OCI-LY1 (cell line): Measurements from ENCODE around the gene IFNA21.

Experiments
- H2AFZ ChIP-seq: fragments of 200-600 bp; sonication (generic), shearing (Covaris generic); 2 replicates; pipeline ENCODE4 v1.6.0; 2014; ENCODE audit warnings: antibody characterized with exemption, mild to moderate bottlenecking, low read length
- H3F3A ChIP-seq: fragments of 200-600 bp; sonication (generic), shearing (Covaris generic); 2 replicates; pipeline ENCODE4 v1.6.0; 2014; ENCODE audit warnings: mild to moderate bottlenecking, antibody characterized with exemption, low read length, moderate library complexity; ENCODE audit not compliant: insufficient read depth
- H3K27ac ChIP-seq: fragments of 200-600 bp; sonication (generic); 2 replicates; pipeline ENCODE4 v1.5.1; 2014; ENCODE audit warnings: low read length, mixed run types, mild to moderate bottlenecking, low read depth; ENCODE audit not compliant: poor library complexity, severe bottlenecking
- H3K27me3 ChIP-seq: fragments of 200-600 bp; sonication (generic); 2 replicates; pipeline ENCODE4 v1.6.0; 2014; ENCODE audit warnings: antibody characterized with exemption, mild to moderate bottlenecking, low read length, moderate library complexity; ENCODE audit not compliant: insufficient read depth
- H3K36me3 ChIP-seq: fragments of 200-600 bp; sonication (generic); 2 replicates; pipeline ENCODE4 v1.6.1; 2014; ENCODE audit warnings: mild to moderate bottlenecking, antibody characterized with exemption, low read length, moderate library complexity, mixed read lengths; ENCODE audit not compliant: insufficient read depth
- H3K4me1 ChIP-seq: fragments of 200-600 bp; sonication (generic); 2 replicates; pipeline ENCODE4 v1.5.1; 2014; ENCODE audit warnings: mild to moderate bottlenecking, low read length, moderate library complexity; ENCODE audit not compliant: insufficient read depth, severe bottlenecking
- H3K4me2 ChIP-seq: fragments of 200-600 bp; sonication (generic), shearing (Covaris generic); 2 replicates; pipeline ENCODE4 v1.6.1; 2014; ENCODE audit warnings: low read length
- H3K4me3 ChIP-seq: fragments of 200-600 bp; sonication (generic); 2 replicates; pipeline ENCODE4 v1.5.1; 2014; ENCODE audit warnings: low read length, low read depth, mild to moderate bottlenecking, mixed read lengths; ENCODE audit not compliant: poor library complexity, severe bottlenecking
- H3K79me2 ChIP-seq: fragments of 200-600 bp; shearing (Covaris generic); 2 replicates; pipeline ENCODE4 v1.6.1; 2016; ENCODE audit warnings: mixed run types, low read length, mixed read lengths; ENCODE audit not compliant: insufficient read depth
- H3K9ac ChIP-seq: fragments of 200-600 bp; sonication (generic), shearing (Covaris generic); 2 replicates; pipeline ENCODE4 v1.6.1; 2014; ENCODE audit warnings: mild to moderate bottlenecking, low read length, mixed read lengths
- H3K9me2 ChIP-seq: fragments of 200-600 bp; sonication (generic), shearing (Covaris generic); 2 replicates; pipeline ENCODE4 v1.6.1; 2014; ENCODE audit warnings: low read depth, mild to moderate bottlenecking, low read length, mixed read lengths
- H3K9me3 ChIP-seq: fragments of 200-600 bp; shearing (Covaris generic); 2 replicates; pipeline ENCODE4 v1.6.1; 2014; ENCODE audit warnings: low read length, mixed read lengths
- H4K20me1 ChIP-seq: fragments of 200-600 bp; sonication (generic), shearing (Covaris generic); 2 replicates; pipeline ENCODE4 v1.6.0; 2016; ENCODE audit warnings: mild to moderate bottlenecking, low read length; ENCODE audit not compliant: insufficient read depth
- EZH2 ChIP-seq: fragments of 200-600 bp; sonication (generic), shearing (Covaris generic); IDR thresholded peaks from 2 replicates; pipeline ENCODE4 v1.8.0; 2017; ENCODE audit warnings: borderline replicate concordance, mixed run types, mild to moderate bottlenecking, antibody characterized with exemption, low read length, moderate library complexity, mixed read lengths
- TF ChIP-seq, protein P1 (sequence below): fragments of 200-600 bp; sonication (generic), shearing (Covaris generic); IDR thresholded peaks from 2 replicates; pipeline ENCODE4 v1.5.1; 2017; ENCODE audit warnings: mild to moderate bottlenecking, antibody characterized with exemption, low read length, moderate library complexity, mixed read lengths

IFNA21 gene

DNA sequence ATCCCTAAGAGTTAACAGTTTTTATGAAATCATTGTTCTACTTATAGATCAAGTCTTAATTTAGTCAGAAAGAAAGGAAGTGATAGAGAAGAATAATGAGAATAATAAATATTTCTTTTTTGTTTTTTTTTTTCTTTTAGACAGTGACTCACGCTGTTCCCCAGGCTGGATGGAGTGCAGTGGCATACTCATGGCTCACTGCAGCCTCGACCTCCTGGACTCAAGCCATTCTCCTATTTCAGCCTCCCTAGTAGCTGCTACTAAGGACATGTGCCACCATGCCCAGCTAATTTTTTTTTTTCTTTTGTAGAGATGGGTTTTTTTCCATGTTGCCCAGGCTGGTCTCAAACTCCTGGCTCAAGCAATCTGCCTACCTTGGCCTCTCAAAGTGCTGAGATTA is 11.0 kb downstream of the IFNA21 start:
- no peaks in the 10 kb centered on the region for H3K9me3 ChIP-seq
- no peaks in the 10 kb centered on the region for H3F3A ChIP-seq
- H3K36me3 ChIP-seq = no peaks in the 10 kb centered on the region
- H3K4me3 ChIP-seq = no peak overlapping the region
- no peaks in the 10 kb centered on the region for H3K27me3 ChIP-seq
- no peak overlapping the region for H3K4me2 ChIP-seq
- H3K79me2 ChIP-seq = no peaks in the 10 kb centered on the region
- H3K9me2 ChIP-seq = no peaks in the 10 kb centered on the region
- no peak overlapping the region for H3K27ac ChIP-seq
- H4K20me1 ChIP-seq = no peaks in the 10 kb centered on the region
- no peaks in the 10 kb centered on the region for H3K4me1 ChIP-seq
- H3K9ac ChIP-seq = no peak overlapping the region
- TF ChIP-seq EZH2 = no peak
- TF ChIP-seq, protein P1, sequence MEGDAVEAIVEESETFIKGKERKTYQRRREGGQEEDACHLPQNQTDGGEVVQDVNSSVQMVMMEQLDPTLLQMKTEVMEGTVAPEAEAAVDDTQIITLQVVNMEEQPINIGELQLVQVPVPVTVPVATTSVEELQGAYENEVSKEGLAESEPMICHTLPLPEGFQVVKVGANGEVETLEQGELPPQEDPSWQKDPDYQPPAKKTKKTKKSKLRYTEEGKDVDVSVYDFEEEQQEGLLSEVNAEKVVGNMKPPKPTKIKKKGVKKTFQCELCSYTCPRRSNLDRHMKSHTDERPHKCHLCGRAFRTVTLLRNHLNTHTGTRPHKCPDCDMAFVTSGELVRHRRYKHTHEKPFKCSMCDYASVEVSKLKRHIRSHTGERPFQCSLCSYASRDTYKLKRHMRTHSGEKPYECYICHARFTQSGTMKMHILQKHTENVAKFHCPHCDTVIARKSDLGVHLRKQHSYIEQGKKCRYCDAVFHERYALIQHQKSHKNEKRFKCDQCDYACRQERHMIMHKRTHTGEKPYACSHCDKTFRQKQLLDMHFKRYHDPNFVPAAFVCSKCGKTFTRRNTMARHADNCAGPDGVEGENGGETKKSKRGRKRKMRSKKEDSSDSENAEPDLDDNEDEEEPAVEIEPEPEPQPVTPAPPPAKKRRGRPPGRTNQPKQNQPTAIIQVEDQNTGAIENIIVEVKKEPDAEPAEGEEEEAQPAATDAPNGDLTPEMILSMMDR = no peak
- H2AFZ ChIP-seq = no peak overlapping the region

DNA sequence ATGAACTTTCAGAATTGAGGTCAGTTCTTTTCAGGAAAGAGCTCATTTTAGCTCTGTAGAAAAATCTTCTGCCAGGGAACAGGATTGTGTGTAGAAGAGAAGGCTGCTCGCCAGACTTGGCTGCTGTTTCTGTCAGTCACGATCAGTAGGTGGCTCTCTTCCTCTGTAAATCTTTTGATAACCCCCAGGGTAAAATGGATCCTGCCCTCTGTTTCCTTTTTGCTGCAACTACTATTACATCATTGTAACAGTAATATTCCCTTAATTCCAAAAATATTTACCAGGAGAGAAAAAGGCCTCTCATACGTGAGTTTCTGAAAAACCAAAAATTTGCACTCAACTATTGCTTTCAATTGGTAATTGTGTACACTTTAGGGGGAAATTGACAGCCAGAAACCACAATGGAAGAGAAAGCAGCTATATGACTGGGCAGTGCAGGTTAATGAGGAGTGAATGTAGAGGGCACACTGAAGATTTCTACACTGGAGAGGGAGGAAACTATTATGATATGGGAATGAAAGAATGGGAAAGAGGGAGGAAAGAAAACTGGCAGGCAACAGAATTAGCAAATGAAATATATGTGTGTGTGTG is 12.3 kb downstream of the IFNA21 start:
- no peak overlapping the region for H3K27ac ChIP-seq
- H3K9me2 ChIP-seq = no peaks in the 10 kb centered on the region
- no peaks in the 10 kb centered on the region for H3K9me3 ChIP-seq
- H3K9ac ChIP-seq = no peak overlapping the region
- no peaks in the 10 kb centered on the region for H3K79me2 ChIP-seq
- H2AFZ ChIP-seq = no peak overlapping the region
- H3K4me3 ChIP-seq = no peak overlapping the region
- no peaks in the 10 kb centered on the region for H4K20me1 ChIP-seq
- H3F3A ChIP-seq = no peaks in the 10 kb centered on the region
- no peaks in the 10 kb centered on the region for H3K4me1 ChIP-seq
- H3K4me2 ChIP-seq = no peak overlapping the region
- no peaks in the 10 kb centered on the region for H3K27me3 ChIP-seq
- TF ChIP-seq EZH2 = no peak
- TF ChIP-seq, protein P1 = peak; percentile 31; the same call in 1 of the 2 replicates
- no peaks in the 10 kb centered on the region for H3K36me3 ChIP-seq

DNA sequence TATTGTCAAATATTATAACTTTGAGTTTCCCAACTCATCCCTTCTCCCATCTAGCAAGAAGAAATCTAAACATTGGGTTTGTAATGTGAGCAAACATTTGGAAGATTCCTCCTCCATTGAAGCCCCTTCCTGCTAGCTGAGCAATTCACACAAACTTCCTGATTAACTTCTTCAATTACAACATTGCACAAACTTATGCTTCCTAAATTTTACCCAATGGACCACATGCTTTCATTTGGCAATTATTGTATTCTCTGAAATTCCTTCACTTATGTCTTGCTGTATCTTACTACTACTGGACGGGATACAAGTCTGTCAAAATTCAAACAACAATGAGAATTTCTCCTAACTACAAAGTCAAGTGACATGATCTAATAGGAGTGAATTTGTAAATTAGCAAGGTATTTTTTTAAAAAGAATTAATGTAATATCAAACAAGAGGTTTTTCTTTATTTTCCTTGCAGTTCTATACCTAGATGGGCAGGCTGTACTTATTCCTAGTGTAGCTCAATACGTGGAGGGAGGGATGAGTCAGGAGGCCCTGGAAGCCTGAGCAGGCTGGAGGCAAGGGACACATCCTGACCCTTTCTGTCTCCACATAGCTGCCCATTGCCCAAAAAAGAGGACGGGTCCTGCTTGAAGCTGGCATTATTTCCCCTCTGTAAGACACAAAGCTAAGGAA is 13.0 kb downstream of the IFNA21 start:
- Histone ChIP-seq H3K9ac (no peak overlapping the region), H3K9me3 (no peaks in the 10 kb centered on the region), H3K27me3 (no peaks in the 10 kb centered on the region), H2AFZ (no peak overlapping the region), H3K79me2 (no peaks in the 10 kb centered on the region), H3K27ac (no peak overlapping the region), H3F3A (no peaks in the 10 kb centered on the region), H3K4me2 (no peak overlapping the region), H4K20me1 (no peaks in the 10 kb centered on the region), H3K36me3 (no peaks in the 10 kb centered on the region), H3K4me3 (no peak overlapping the region), H3K9me2 (no peaks in the 10 kb centered on the region), H3K4me1 (no peaks in the 10 kb centered on the region)
- TF ChIP-seq, protein P1 = no peak
- no peak for TF ChIP-seq EZH2
